Stimulated activated CD8-positive, alpha-beta memory T cell treated with anti-CD3 and anti-CD28 coated beads, Interleukin-12 subunit alpha, Interleukin-12 subunit beta, amount 100 ng/mL, for 24 hours (primary cell): ENCODE measurements around the gene CHRM1.
"Not testable (repeated sequence)": the region's sequence is repeated elsewhere in the genome, so short reads cannot be mapped to it uniquely, and the experiment has no call there.

Experiments used
- DNase-seq: peaks from one replicate; pipeline ENCODE4 v3.0.0-alpha.2; 2020; ENCODE audit errors: extremely low read depth

Gene CHRM1, protein sequence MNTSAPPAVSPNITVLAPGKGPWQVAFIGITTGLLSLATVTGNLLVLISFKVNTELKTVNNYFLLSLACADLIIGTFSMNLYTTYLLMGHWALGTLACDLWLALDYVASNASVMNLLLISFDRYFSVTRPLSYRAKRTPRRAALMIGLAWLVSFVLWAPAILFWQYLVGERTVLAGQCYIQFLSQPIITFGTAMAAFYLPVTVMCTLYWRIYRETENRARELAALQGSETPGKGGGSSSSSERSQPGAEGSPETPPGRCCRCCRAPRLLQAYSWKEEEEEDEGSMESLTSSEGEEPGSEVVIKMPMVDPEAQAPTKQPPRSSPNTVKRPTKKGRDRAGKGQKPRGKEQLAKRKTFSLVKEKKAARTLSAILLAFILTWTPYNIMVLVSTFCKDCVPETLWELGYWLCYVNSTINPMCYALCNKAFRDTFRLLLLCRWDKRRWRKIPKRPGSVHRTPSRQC

DNA sequence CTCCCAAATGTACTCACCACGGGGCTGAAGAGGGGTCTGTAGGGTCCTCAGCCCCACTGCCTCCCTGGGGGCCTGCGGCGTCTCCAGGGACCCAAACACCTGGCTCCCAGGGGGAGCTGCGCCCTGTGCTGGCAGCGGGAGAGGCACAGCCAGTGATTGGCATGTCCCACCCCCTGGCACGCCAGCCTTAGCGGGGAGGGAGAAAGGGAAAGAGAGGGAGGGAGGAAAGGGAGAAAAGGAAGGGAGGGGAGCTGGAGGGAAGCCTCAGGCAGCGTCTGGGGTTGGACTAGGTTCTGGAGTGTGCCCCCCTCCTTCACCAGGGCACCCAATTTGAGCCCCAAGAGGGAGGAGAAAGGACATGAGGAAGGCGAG lies at the start of gene CHRM1:
TSS of gene CHRM1 (minus strand) at position 163 of the 372 bp plus-strand sequence. CDS start 10,263 bp downstream, outside the sequence.
- no peak for DNase-seq

DNA sequence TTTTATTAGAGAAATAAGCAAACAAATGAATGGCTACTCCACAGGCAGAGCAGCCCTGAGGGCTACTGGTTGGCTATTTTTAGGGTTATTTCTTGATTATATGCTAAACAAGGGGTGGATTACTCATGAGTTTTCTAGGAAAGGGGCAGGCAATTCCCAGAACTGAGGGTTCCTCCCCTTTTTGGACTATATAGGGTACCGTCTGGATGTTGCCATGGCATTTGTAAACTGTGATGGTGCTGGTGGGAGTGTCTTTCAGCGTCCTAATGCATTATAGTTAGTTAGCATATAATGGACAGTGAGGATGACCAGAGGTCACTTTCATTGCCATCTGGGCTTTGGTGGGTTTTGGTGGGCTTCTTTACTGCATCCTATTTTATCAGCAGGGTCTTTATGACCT lies 44.4 kb upstream of the CHRM1 start:
- DNase-seq: no peak

DNA sequence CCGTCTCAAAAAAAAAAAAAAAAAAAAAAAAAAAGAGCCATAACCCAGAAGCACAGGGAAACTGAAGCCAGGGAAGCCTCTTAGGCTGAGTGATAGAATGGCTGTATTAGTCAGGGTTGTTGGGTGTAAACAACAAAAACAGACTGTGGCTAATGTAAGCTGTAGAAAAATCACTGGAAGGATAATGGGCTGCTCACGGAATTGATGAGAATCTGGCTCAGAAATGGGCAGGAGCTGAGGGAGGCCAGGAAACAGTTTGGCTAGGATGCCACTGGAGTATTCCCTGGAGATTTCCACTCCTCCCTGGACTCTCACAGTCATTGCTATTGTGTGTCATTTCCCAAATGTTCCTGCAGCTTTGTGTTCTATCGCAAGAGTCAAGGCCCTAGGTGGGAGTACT lies 41.2 kb upstream of the CHRM1 start:
- DNase-seq: no peak

DNA sequence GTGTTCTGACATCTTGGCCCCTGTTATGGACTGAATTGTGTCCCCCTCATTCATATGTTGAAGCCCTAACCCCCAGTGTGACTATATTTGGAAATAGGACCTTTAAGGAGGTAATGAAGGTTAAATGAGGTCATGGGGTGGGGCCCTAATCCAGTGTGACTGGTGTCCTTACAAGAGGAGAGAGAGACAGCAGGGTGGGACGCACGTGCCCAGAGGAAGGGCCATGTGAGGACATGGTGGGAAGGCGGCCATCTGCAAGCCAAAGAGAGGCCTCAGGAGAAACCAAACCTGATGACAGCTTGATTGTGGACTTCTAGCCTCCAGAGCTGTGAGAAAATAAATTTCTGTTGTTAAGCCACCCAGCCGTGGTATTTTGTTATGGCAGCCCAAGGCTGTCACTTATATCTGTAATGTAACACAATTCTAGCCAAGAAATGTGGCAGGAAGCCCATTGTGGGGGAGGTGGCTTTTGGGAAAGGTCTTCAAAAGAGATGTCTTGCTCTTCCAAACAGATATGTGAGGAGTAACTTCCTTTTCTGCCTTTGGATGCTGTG lies 39.9 kb upstream of the CHRM1 start:
- no peak for DNase-seq

DNA sequence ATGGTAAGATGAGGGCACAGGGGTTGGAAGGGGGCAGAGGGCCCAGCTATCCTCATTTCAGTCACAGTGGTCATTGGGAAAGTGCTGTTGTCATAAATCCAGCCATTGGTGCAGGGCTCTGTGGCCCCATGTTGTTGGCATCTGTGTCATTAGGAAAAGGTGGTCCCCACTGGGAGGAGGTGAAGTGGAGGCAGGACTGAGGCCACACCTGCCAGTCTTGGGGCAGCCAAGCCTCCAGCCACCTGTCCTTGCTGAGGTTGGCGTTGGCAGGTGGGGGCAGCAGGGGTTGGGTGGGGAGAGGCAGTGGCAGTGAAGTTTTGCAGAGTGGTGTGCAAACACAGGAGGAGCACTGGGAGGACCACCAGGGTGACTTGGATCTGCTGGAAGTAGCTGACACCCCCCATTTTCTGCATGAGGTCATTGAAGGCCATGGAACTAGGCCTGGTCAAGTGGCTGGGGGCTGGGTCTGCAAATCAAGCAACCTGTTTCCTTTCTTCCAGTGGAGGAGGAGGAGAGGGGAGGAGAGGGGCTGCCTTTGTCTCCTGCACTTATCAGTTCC lies 38.3 kb upstream of the CHRM1 start:
- DNase-seq: no peak

DNA sequence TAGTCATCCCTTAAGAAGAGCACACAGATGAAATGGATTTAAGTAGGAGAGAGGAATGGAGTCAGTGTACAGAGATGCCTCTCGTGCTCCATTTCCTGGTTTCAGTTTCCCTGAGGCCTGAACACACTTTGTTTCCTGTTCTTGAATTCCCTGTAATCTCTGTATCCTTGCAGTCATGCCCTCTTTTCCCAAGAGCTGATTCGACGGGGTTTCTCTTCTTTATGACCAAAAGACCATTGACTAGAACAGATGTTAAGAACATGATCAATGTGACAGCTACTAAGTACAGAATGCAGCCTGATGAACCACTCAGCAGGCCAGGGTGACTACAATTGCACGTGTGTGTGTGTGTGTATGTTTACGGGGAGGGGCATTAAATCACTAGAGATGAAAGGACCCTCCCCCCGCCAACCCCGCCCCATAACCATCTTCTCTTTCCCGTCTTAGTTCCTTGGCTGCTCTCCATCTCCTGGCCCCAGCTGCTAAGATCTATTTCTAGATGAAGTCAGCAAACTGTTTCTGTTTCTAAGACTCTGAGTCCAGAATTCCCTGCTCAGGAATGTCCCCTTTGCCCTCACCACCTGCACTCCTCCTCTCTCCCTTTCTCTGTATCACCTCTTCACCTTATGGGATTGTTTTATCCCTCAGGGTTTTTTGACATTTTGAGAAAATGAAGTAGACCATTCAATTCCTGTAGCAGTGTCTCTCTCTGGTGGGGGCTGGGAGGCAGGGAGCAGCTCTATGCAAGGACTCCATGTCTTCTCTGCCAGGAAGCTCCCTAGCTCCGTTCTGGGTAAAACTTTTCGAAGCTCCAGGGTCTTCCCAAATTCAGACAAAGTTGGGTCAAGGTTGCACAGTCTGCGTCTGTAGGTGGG lies 37.6 kb upstream of the CHRM1 start:
- DNase-seq: no peak

DNA sequence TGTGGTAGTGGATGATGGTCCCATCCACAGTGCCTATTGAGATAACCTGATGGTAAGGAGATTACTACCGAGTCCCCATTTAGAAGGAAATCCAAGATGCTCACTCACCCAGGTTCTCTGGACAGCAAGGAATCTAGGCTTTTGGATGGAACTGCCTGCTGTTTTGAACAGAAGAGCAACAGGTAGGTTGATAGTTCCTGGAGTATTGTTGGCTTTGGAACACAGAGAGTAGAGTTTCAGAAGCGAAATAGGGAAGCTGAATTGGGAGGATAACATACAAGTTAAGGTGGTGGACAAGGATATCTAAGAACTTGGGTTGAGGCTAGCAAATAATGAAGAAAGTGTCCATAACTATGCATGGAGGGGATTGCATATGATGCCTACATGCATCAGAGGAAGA lies 36.0 kb upstream of the CHRM1 start:
- no peak for DNase-seq

DNA sequence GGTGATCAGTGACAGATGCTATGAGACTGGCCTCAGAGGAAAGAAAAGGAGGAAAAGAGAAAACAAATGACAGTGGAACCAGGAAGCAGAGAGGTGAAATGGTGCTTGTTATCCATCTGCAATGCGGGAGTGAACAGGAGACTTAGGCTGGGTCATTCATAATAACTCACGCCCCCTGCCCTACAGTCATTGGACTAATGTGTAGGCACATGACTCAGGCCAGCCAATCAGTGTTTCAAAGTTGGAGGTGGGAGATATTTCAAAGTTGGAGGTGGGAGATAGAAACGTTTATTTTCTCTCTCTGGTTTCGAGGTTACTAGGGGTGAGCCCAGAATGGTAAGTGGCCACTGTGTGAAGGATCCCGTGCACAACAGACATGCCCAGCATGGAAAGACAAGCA lies 33.3 kb upstream of the CHRM1 start:
- DNase-seq: no peak

DNA sequence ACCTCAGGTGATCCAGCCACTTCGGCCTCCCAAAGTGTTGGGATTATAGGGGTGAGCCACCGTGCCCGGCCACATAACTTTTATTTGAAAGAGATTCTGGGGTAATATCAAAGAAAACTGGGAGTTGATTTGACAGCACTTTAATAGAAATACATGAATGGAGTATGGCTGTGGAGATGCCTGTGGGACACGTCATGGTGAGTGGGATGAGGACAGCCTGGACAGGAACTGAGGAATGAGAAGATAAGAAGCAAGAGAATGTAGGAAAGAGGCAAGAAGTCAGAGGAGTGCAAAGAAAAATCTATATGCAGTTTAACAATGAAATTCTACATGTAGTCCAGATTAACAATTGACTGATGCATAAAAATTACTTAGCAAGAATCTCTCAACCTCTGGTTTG lies 32.6 kb upstream of the CHRM1 start:
- DNase-seq: no peak

DNA sequence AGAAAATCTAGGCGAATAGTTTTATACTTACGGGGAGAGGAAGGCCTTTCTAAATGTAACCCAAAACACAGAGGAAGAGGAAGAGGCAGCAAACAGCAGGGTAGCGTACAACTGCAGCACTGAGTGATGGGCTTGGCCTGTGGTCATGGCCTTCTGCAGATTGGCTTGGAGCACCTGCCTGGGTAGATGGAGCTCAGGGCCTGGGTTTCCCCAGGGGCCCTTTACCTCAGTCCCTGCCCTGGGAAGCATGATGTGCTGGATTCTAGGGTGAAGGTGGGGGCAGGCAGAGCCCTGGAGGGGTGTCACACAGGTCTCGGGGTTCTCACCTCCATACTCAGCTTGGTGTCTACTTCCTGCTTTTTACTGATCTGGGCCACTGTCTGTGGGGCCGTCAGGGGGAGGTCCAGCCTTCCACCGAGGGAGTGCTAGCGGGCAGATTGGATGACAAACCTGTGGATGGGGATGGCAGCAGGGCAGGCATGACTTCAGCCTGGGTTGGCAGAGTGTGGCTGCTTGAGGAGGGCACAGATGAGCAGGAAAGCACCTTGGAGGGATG lies 27.7 kb upstream of the CHRM1 start:
- DNase-seq: no peak

DNA sequence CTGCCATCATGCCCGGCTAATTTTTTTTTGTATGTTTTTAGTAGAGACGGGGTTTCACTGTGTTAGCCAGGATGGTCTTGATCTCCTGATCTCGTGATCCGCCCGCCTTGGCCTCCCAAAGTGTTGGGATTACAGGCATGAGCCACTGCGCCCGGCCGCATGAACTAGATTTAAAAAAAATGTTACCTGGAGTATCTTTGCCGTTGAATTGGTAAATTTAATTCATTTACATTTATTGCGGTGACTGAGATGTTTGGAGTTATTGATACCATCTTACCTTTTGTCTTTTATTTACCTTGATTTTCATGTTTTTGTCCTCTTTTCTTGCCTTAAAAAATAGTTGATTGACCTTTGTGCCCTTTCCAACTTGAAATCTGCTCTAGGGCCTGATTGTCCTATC lies 24.4 kb upstream of the CHRM1 start:
- DNase-seq: not testable (repeated sequence)

DNA sequence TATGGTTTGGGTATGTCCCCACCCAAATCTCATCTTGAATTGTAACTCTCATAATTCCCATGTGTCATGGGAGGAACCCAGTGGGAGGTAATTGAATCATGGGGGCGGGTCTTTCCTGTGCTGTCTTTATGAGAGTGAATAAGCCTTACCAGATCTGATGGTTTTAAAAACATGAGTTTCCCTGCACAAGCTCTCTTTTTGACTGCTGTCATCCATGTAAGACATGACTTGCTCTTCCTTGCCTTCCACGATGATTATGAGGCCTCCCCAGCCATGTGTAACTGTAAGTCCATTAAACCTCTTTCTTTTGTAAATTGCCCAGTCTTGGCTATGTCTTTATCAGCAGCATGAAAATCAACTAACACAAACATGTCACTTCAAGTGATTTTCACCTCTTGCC lies 16.4 kb upstream of the CHRM1 start:
- not testable (repeated sequence) for DNase-seq

DNA sequence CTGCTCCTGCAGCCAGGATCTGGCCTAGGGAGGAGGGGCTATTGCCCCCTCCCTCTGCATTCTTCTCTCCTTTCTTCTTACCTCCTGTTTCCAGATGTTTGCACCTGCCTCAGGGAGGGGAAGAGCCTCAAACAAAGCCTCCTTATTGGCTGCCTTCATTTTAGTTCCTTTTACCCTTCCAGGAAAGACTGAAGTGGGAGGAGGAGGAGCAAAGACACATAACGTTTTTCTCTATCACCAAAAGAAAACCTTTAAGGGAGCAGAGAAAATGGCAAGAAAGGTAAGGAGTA lies 13.3 kb upstream of the CHRM1 start:
- DNase-seq: no peak

DNA sequence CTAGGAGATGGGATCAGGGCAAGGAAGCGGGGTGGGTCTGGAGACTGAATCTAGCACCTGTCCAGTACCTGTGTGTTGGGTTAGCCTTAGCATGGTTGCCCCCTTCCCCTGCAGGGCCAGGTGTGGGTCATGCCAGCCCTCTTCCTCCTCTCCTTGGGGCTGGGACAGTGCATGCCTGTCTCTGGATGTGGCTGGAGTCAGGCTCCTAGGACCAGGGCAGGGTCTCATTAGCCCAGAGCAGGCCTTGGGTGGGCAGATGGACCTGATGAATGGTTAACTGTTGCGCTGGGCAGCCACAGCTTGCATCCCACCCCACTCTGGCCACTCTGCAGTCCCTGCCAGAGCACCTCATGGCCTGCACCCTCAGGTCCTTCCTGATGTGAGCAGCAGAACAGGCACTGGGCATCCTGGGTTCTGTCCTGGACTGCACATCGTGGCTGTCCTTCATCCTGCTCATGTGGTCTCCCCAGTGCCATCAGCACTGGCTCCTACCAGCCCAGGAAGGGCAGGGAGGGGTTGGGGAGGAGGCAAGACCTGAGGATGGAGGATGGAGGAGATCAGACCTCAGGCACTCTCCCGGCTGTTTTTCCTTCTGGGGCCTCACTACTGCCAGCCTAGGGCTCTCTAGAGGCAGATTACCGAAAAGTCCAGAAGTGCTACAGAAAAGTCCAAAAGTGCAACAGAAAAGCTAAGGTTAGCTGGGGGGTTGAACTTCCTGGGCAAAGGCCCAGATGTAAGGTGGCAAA lies 12.8 kb upstream of the CHRM1 start:
- no peak for DNase-seq

DNA sequence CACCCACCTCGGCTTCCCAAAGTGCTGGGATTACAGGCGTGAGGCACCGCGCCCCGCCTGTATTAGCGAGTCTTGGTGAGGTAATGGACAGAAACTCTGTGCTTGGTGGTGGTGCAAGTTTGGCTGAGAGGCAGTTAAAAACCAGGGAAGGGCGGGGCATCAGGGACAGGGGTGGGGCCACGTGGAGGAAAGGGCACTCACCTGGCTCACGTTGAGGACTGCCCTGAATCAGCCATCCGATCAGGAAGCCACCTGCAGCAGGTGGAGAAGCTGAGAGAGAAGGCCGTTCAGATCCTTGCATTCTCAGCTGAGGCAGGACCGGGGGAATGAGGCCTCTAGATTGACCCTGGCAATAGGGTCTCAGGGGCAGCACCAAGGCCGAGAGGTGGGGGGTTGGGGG lies 12.1 kb upstream of the CHRM1 start:
- no peak for DNase-seq

DNA sequence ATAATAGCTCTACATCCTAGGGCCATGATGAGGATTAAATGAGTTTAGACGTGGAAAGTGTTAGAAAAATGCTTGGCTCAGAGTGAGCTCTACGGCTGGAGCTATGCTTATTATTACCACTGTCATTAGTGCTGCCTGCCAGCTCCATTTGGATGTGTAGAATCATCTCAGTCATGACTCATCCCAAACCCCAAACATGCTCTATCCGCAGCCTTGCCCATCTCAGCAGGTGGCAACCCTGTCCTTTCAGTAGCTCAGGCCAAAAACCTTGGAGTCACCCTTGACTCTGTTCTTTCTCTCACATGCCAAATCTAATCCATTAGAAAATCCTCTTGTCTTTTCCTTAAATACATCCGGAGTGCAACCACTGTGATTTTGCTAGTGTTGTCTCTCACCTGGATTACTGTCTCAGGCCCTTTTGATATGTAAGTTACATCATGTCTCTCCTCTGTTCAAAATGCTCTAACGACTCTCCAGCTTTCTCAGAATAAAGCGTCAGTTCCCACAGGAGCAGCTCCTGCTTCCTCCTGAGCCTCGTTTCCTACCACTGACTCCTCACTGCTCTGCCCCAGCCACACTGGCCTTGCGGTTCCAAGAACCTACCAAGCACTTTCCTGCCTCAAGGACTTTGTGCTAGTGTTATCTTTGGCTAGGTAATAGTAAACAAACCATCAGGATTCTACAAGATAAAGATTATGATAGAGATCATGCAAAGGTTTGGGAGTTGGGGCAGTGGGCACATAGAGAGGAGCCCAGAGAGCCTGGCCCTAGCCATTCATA lies 10.5 kb upstream of the CHRM1 start:
- DNase-seq: no peak

DNA sequence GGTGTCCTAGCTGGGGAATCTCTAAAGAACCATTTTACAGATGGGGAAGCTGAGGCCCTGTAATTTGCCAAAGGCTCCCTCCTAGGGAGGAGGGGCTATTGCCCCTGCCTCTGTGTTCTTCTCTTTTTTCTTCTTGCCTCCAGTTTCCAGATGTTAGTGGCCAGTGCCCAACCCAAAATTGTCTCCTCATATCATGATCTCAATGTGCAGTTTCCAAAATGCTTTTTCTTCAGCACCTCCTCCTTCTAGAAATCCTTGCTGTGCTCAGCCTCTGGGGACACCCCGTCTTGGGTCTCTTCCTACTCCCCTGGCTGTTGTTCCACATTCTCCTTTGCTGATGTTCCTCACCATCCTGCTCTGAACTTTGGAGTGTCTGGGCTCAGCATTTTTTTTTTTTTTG lies 9.5 kb upstream of the CHRM1 start:
- no peak for DNase-seq

DNA sequence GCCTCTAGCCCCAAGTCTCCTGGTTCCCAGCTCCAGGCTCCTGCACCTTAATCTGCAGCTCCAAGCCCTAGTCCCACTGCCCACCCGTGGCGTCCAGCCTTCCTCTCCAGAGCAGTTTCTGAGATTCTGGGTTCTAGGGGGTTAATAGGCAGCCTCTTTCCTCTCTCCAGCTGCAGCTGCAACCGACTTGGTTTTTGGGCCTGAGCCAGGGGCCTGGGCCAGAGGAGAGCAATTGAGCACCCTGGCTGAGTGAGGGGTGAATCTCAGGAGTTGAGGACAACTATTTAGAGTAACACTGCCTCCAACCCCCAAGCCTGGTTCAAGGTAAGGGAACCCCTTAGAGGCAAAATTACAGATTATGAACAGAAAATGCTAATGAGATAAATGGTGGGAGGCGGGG lies 9.0 kb upstream of the CHRM1 start:
- DNase-seq: no peak

DNA sequence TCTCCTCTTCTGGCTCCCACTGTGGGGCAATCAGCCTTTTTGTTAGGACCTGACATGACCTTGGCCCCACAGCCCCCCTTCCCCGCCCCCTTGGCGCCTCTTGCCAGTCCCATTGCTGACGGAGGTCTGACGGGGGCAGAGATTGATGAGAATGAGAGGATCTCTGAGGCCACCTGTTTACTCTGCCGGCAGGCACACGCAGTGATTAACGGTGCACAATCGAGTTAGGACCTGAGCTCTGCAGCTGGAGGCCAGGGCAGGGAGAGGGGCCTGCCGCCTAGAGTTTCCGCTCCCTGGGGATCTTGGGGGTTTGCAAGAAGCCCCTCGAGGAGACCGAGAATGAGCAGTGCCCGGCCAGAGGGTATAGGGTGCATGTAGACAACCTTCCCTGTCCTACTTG lies 6.8 kb upstream of the CHRM1 start:
- DNase-seq: no peak

DNA sequence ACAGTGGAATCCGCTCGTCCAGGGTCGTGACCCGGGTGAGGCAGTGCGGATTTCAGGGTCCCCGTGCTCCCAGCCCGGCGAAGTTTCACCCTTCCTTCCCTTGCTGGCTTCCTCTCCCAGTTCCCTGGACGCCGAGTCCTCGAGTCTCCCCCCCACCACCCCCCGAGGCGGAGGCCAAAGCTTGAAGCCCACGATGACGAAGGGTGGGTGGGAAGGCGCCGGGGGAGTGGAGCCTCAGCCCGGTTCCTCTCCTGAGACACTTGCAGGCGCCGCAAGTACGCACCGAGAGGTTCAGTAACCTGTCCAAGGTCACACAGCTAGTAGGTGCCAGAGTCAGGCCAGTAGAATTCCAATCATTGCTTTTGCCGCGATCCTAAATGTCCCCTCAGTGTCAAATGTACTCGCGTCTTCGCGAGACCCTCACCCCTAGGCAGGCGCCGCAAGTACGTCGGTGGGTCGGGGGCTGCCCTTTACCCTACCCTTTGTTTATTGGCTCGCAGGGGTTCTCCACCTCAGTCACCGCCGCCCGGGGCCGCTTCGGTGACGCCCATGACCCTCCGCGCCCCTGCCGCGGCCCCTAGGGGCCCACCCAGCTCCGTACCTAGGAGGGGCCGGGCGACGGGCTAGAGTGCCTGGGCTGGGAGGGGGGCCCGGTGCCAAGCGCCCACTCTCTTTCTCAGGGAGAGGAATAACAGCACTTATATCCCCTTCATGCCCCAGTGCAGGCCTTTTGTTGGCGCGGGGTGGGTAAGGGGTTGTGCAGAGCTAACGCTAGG lies 5.7 kb upstream of the CHRM1 start:
- DNase-seq: no peak
